Measurements from ENCODE around the gene CAPNS2. TPM values are rescaled to one million over a fixed set of nuclear protein-coding genes. Genes with fewer than 3 reads are reported as not detected.

CAPNS2 gene
- total RNA-seq, 1 donor from 2014 or later = 33.9 TPM

- H3K27ac ChIP-seq = no peak overlapping the region
- H3K4me1 ChIP-seq = no peaks in the 10 kb centered on the region
- no peaks in the 10 kb centered on the region for H3K9me3 ChIP-seq
- no peak overlapping the region for H3K4me3 ChIP-seq
- intact Hi-C loops (cut with DNase I) = no loop called here
- peaks cover 0 to 7% of the 10 kb centered on the region in 2 donors for H3K36me3 ChIP-seq
- no peak for TF ChIP-seq POLR2A (IDR thresholded peaks at IDR 0.05)
- TF ChIP-seq, protein P1, sequence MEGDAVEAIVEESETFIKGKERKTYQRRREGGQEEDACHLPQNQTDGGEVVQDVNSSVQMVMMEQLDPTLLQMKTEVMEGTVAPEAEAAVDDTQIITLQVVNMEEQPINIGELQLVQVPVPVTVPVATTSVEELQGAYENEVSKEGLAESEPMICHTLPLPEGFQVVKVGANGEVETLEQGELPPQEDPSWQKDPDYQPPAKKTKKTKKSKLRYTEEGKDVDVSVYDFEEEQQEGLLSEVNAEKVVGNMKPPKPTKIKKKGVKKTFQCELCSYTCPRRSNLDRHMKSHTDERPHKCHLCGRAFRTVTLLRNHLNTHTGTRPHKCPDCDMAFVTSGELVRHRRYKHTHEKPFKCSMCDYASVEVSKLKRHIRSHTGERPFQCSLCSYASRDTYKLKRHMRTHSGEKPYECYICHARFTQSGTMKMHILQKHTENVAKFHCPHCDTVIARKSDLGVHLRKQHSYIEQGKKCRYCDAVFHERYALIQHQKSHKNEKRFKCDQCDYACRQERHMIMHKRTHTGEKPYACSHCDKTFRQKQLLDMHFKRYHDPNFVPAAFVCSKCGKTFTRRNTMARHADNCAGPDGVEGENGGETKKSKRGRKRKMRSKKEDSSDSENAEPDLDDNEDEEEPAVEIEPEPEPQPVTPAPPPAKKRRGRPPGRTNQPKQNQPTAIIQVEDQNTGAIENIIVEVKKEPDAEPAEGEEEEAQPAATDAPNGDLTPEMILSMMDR (IDR thresholded peaks at IDR 0.05) = no peak
- no peak for TF ChIP-seq POLR2AphosphoS5 (IDR thresholded peaks at IDR 0.05; ENCODE audit: insufficient read depth in 1 of 2, low read depth in 1 of 2)
- DNase-seq (ENCODE audit: extremely low spot score in 2 of 2) = no peak
- H3K27me3 ChIP-seq = no peaks in the 10 kb centered on the region
Measured at GRCh38 chr16:55530316-55530856, 36.1 kb upstream of the CAPNS2 start.

DNA sequence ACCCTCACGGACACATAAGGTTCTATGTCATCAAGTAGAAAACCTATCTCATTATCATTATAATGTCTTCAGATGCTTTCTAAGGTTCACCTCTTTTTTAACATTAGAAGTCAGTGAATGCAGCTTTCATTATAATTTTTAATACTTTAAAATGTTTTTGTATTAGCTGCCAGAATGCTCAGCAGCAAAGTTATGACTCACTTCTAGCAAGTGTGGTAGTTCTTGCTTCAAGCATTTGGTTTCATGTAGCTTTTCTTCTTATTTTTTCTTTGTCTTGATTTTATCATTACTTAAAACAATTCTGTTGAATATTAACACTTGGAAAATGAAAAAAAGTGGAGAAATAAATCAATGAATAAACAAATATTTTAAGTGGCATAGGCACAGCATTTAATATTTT, 34.3 kb upstream of the CAPNS2 start:
- no peaks in the 10 kb centered on the region for H3K27me3 ChIP-seq
- peaks cover 0 to 7% of the 10 kb centered on the region in 2 donors for H3K36me3 ChIP-seq
- H3K4me3 ChIP-seq = no peak overlapping the region
- DNase-seq (ENCODE audit: extremely low spot score in 2 of 2) = no peak
- H3K27ac ChIP-seq = no peak overlapping the region
- H3K4me1 ChIP-seq = no peaks in the 10 kb centered on the region
- intact Hi-C loops (cut with DNase I) = no loop called here
- no peak for TF ChIP-seq POLR2AphosphoS5 (IDR thresholded peaks at IDR 0.05; ENCODE audit: insufficient read depth in 1 of 2, low read depth in 1 of 2)
- TF ChIP-seq, protein P1 (IDR thresholded peaks at IDR 0.05) = no peak
- no peak for TF ChIP-seq POLR2A (IDR thresholded peaks at IDR 0.05)
- H3K9me3 ChIP-seq = no peaks in the 10 kb centered on the region

DNA sequence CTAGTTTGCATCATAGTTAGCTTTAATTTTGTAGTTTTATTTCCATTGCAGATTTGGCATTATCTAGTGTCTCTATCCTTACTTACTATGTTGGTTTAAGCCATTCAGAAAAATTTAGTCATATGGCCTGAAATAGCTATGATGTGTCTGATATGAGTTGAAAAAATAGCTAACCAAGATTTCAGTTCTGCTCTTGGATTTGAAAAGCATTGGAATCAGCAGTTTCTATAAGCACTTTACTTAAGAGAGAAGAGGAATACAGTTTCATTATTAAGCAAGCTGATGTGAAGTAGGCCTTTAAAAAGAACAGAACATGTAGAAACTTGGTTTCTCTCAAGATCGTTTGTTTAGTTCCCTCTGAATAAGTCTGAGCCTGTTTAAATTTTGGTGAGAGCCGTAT, 31.7 kb upstream of the CAPNS2 start:
- DNase-seq (ENCODE audit: extremely low spot score in 2 of 2) = no peak

DNA sequence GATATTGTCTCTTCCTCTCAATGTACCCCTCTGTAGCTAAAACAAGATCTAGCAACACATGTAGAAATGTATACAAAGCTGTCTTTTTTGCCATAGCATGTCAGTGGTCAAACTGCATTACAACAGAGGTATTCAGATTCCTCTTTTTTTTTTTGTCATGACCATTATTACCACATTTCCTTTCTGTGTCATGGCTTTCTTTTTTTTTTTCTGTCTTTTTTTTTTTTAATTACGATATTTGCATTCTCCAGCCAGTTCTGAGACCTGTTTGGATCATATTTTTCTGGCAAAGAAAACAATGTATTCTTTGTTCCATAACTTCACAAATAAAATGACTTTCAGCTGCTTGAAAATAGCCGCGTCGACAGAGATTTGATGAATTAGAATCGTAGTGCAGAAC, 27.4 kb upstream of the CAPNS2 start:
- H3K4me1 ChIP-seq = no peaks in the 10 kb centered on the region
- no peaks in the 10 kb centered on the region for H3K27me3 ChIP-seq
- no peak overlapping the region for H3K27ac ChIP-seq
- H3K9me3 ChIP-seq = no peaks in the 10 kb centered on the region
- peaks cover 0 to 2% of the 10 kb centered on the region in 2 donors for H3K36me3 ChIP-seq
- no peak for DNase-seq (ENCODE audit: extremely low spot score in 2 of 2)
- TF ChIP-seq POLR2AphosphoS5 (IDR thresholded peaks at IDR 0.05; ENCODE audit: insufficient read depth in 1 of 2, low read depth in 1 of 2) = no peak
- TF ChIP-seq, protein P1 (IDR thresholded peaks at IDR 0.05) = no peak
- no peak for TF ChIP-seq POLR2A (IDR thresholded peaks at IDR 0.05)
- no peak overlapping the region for H3K4me3 ChIP-seq
- intact Hi-C loops (cut with DNase I) = no loop called here

More for the DNA sequence above, 31.7 kb upstream of the CAPNS2 start:
- TF ChIP-seq POLR2AphosphoS5 (IDR thresholded peaks at IDR 0.05; ENCODE audit: insufficient read depth in 1 of 2, low read depth in 1 of 2) (no peak), POLR2A (IDR thresholded peaks at IDR 0.05) (no peak)
- TF ChIP-seq, protein P1 (IDR thresholded peaks at IDR 0.05) = no peak
- peaks cover 0 to 7% of the 10 kb centered on the region in 2 donors for H3K36me3 ChIP-seq
- H3K27me3 ChIP-seq = no peaks in the 10 kb centered on the region
- intact Hi-C loops (cut with DNase I) = no loop called here
- H3K4me3 ChIP-seq = no peak overlapping the region
- no peaks in the 10 kb centered on the region for H3K4me1 ChIP-seq
- no peaks in the 10 kb centered on the region for H3K9me3 ChIP-seq
- H3K27ac ChIP-seq = no peak overlapping the region

DNA sequence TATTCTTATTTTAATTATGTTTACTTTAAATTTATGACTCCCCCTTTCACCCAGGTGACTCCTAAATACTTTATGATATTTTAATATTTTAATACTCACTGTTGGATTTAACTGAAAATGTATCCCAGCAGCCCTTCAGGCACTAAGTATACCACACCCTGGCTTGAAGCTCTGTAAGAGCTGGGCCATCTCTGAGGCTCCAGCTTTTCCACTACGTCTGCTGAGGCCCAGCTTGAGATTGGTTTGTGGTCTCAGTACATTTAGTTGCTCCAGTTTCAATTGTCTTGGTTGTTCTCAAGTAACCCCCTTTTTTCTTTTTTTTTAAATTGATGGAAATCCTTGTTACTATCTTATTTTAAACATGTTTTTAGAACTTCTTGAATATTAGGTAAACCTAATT, 27.0 kb upstream of the CAPNS2 start:
- DNase-seq (ENCODE audit: extremely low spot score in 2 of 2) = no peak
- Histone ChIP-seq H3K4me1 (no peaks in the 10 kb centered on the region), H3K27me3 (no peaks in the 10 kb centered on the region), H3K36me3 (peaks cover 0 to 2% of the 10 kb centered on the region in 2 donors), H3K9me3 (no peaks in the 10 kb centered on the region), H3K27ac (no peak overlapping the region), H3K4me3 (no peak overlapping the region)
- intact Hi-C loops (cut with DNase I) = no loop called here
- no peak for TF ChIP-seq POLR2AphosphoS5 (IDR thresholded peaks at IDR 0.05; ENCODE audit: insufficient read depth in 1 of 2, low read depth in 1 of 2)
- TF ChIP-seq POLR2A (IDR thresholded peaks at IDR 0.05) = no peak
- TF ChIP-seq, protein P1 (IDR thresholded peaks at IDR 0.05) = no peak

All from vagina (tissue), 2 donors.